KOPT-K1 (cell line): Measurements from ENCODE around the gene TRIM33.

Source experiments
- H3K27ac ChIP-seq: fragments of 200-600 bp; sonication (generic); 2 replicates; pipeline ENCODE4 v1.5.1; 2016; ENCODE audit warnings: antibody characterized with exemption, mild to moderate bottlenecking, low read depth, low read length; ENCODE audit not compliant: poor library complexity, severe bottlenecking
- H3K36me3 ChIP-seq: fragments of 200-600 bp; sonication (generic); 2 replicates; pipeline ENCODE4 v1.5.1; 2017; ENCODE audit warnings: antibody characterized with exemption, mild to moderate bottlenecking, low read length, moderate library complexity; ENCODE audit not compliant: insufficient read depth
- H3K9me3 ChIP-seq: fragments of 200-600 bp; sonication (generic); 2 replicates; pipeline ENCODE4 v1.5.1; 2017; ENCODE audit warnings: antibody characterized with exemption, low read length, mild to moderate bottlenecking; ENCODE audit not compliant: insufficient read depth, poor library complexity, severe bottlenecking

The TRIM33 gene

GRCh38 chr1:114511032-114511785 is at the start of gene TRIM33:
TSS of gene TRIM33 (minus strand) at chr1:114511203. CDS start at chr1:114511076, 127 bp downstream.
- Histone ChIP-seq H3K36me3 (peaks cover 24% of the 10 kb centered on the region), H3K9me3 (no peaks in the 10 kb centered on the region), H3K27ac (peak within 1 kb of the TSS; percentile 95)

GRCh38 chr1:114559356-114559755 is 48.4 kb upstream of the TRIM33 start:
- Histone ChIP-seq H3K36me3 (peaks cover 5% of the 10 kb centered on the region), H3K27ac (no peak overlapping the region), H3K9me3 (no peaks in the 10 kb centered on the region)

GRCh38 chr1:114558544-114558943 is 47.5 kb upstream of the TRIM33 start:
- no peak overlapping the region for H3K27ac ChIP-seq
- no peaks in the 10 kb centered on the region for H3K9me3 ChIP-seq
- H3K36me3 ChIP-seq, result no peaks in the 10 kb centered on the region

GRCh38 chr1:114554577-114554976 is 43.6 kb upstream of the TRIM33 start:
- H3K27ac ChIP-seq, result no peak overlapping the region
- no peaks in the 10 kb centered on the region for H3K9me3 ChIP-seq

GRCh38 chr1:114552106-114552639 is 41.2 kb upstream of the TRIM33 start:
- H3K36me3 ChIP-seq, result no peaks in the 10 kb centered on the region
- no peaks in the 10 kb centered on the region for H3K9me3 ChIP-seq
- no peak overlapping the region for H3K27ac ChIP-seq

More at GRCh38 chr1:114554577-114554976, 43.6 kb upstream of the TRIM33 start:
- no peaks in the 10 kb centered on the region for H3K36me3 ChIP-seq

GRCh38 chr1:114551400-114551799 is 40.4 kb upstream of the TRIM33 start:
- H3K36me3 ChIP-seq, result no peaks in the 10 kb centered on the region
- no peak overlapping the region for H3K27ac ChIP-seq
- H3K9me3 ChIP-seq, result no peaks in the 10 kb centered on the region

- Histone ChIP-seq H3K9me3 (no peaks in the 10 kb centered on the region), H3K36me3 (no peaks in the 10 kb centered on the region), H3K27ac (no peak overlapping the region)
Observed at GRCh38 chr1:114550336-114550735, 39.3 kb upstream of the TRIM33 start.

GRCh38 chr1:114549137-114549536 is 38.1 kb upstream of the TRIM33 start:
- no peak overlapping the region for H3K27ac ChIP-seq
- no peaks in the 10 kb centered on the region for H3K9me3 ChIP-seq
- no peaks in the 10 kb centered on the region for H3K36me3 ChIP-seq

- no peaks in the 10 kb centered on the region for H3K36me3 ChIP-seq
- no peak overlapping the region for H3K27ac ChIP-seq
- H3K9me3 ChIP-seq, result no peaks in the 10 kb centered on the region
Observed at GRCh38 chr1:114547076-114547475, 36.1 kb upstream of the TRIM33 start.

- no peaks in the 10 kb centered on the region for H3K9me3 ChIP-seq
- no peaks in the 10 kb centered on the region for H3K36me3 ChIP-seq
- H3K27ac ChIP-seq, result no peak overlapping the region
Observed at GRCh38 chr1:114545796-114546195, 34.8 kb upstream of the TRIM33 start.

GRCh38 chr1:114545315-114545714 is 34.3 kb upstream of the TRIM33 start:
- H3K36me3 ChIP-seq, result no peaks in the 10 kb centered on the region
- H3K27ac ChIP-seq, result no peak overlapping the region
- H3K9me3 ChIP-seq, result no peaks in the 10 kb centered on the region

- H3K9me3 ChIP-seq, result no peaks in the 10 kb centered on the region
- H3K27ac ChIP-seq, result no peak overlapping the region
- no peaks in the 10 kb centered on the region for H3K36me3 ChIP-seq
Observed at GRCh38 chr1:114540821-114541220, 29.8 kb upstream of the TRIM33 start.

GRCh38 chr1:114540272-114540671 is 29.3 kb upstream of the TRIM33 start:
- Histone ChIP-seq H3K9me3 (no peaks in the 10 kb centered on the region), H3K36me3 (no peaks in the 10 kb centered on the region), H3K27ac (no peak overlapping the region)

- H3K9me3 ChIP-seq, result no peaks in the 10 kb centered on the region
- no peak overlapping the region for H3K27ac ChIP-seq
- H3K36me3 ChIP-seq, result no peaks in the 10 kb centered on the region
Observed at GRCh38 chr1:114536043-114536442, 25.0 kb upstream of the TRIM33 start.

GRCh38 chr1:114535401-114535800 is 24.4 kb upstream of the TRIM33 start:
- no peaks in the 10 kb centered on the region for H3K36me3 ChIP-seq
- no peaks in the 10 kb centered on the region for H3K9me3 ChIP-seq
- no peak overlapping the region for H3K27ac ChIP-seq

GRCh38 chr1:114531094-114531493 is 20.1 kb upstream of the TRIM33 start:
- Histone ChIP-seq H3K36me3 (no peaks in the 10 kb centered on the region), H3K27ac (no peak overlapping the region), H3K9me3 (no peaks in the 10 kb centered on the region)
